GM12873 (cell line): ENCODE data around the gene PIH1D2.
A peak's percentile ranks its signal among the peaks of the same experiment; 100 is the strongest.

ENCODE experiments used
- CTCF ChIP-seq: IDR thresholded peaks from 2 replicates; pipeline ENCODE4 v1.5.1; 2012; ENCODE audit warnings: low read depth, mild to moderate bottlenecking, moderate library complexity, low read length, control low read depth; ENCODE audit not compliant: insufficient read depth; ENCODE audit errors: missing control alignments

The PIH1D2 gene

GRCh38 chr11:112073941-112074811 lies at the start of gene PIH1D2, which contains the start of gene NKAPD1:
PIH1D2 (minus strand) TSS chr11:112074017; CDS start chr11:112073174, 843 bp downstream.
NKAPD1 (plus strand) TSS chr11:112074299; CDS start chr11:112075575, 1,276 bp downstream.
- no peak for TF ChIP-seq CTCF

GRCh38 chr11:112123129-112123528 lies 49.3 kb upstream of the PIH1D2 start:
- no peak for TF ChIP-seq CTCF

- no peak for TF ChIP-seq CTCF
Observed at GRCh38 chr11:112121981-112122615, 48.3 kb upstream of the PIH1D2 start.

- TF ChIP-seq CTCF, result no peak
Observed at GRCh38 chr11:112118176-112118575, 44.4 kb upstream of the PIH1D2 start.

- TF ChIP-seq CTCF, result no peak
Observed at GRCh38 chr11:112115386-112115785, 41.6 kb upstream of the PIH1D2 start.

- TF ChIP-seq CTCF, result no peak
Observed at GRCh38 chr11:112114460-112114859, 40.6 kb upstream of the PIH1D2 start.

GRCh38 chr11:112113539-112114457 lies 40.0 kb upstream of the PIH1D2 start:
- peak; percentile 77 for TF ChIP-seq CTCF
